Esophagus squamous epithelium (tissue), 4 donors: Measurements from ENCODE around the gene COBLL1.

Source experiments
- POLR2A ChIP-seq, 4 donors: fragments of 450-650 bp; IDR thresholded peaks; one replicate each; pipeline ENCODE4 v1.6.1; 2017; ENCODE audit warnings: antibody characterized with exemption in 4 of 4, mild to moderate bottlenecking in 4 of 4, moderate library complexity in 3 of 4
- TF ChIP-seq, protein P1 (sequence below), 6 experiments: fragments of 450-650 bp in 4 of 6; fragments of 200-600 bp in 2 of 6; sonication (generic) in 2 of 6; IDR thresholded peaks; one replicate each; pipeline ENCODE4 v1.5.1; 2016 to 2019; ENCODE audit warnings: antibody characterized with exemption in 6 of 6, mild to moderate bottlenecking in 4 of 6, moderate library complexity in 4 of 6

- TF ChIP-seq, protein P1, sequence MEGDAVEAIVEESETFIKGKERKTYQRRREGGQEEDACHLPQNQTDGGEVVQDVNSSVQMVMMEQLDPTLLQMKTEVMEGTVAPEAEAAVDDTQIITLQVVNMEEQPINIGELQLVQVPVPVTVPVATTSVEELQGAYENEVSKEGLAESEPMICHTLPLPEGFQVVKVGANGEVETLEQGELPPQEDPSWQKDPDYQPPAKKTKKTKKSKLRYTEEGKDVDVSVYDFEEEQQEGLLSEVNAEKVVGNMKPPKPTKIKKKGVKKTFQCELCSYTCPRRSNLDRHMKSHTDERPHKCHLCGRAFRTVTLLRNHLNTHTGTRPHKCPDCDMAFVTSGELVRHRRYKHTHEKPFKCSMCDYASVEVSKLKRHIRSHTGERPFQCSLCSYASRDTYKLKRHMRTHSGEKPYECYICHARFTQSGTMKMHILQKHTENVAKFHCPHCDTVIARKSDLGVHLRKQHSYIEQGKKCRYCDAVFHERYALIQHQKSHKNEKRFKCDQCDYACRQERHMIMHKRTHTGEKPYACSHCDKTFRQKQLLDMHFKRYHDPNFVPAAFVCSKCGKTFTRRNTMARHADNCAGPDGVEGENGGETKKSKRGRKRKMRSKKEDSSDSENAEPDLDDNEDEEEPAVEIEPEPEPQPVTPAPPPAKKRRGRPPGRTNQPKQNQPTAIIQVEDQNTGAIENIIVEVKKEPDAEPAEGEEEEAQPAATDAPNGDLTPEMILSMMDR (IDR thresholded peaks at IDR 0.05) = no peak
- TF ChIP-seq POLR2A (IDR thresholded peaks at IDR 0.05) = no peak
These were observed 78.2 kb downstream of the COBLL1 start for GRCh38 chr2:164763431-164763830.
